Neuronal stem cell (in vitro differentiated cells): ENCODE results near the gene GPN2.

ENCODE experiments used
- DNase-seq: peaks from one replicate; pipeline ENCODE4 v3.0.0-alpha.2; 2013; ENCODE audit warnings: low spot score
- H2AFZ ChIP-seq: one replicate; pipeline ENCODE4 v1.6.1; 2013; ENCODE audit warnings: mild to moderate bottlenecking, low read length, inconsistent platforms
- H2AK5ac ChIP-seq: 2 replicates; pipeline ENCODE4 v1.6.1; 2013; ENCODE audit warnings: low read depth, mild to moderate bottlenecking, inconsistent platforms, low read length, moderate library complexity, mixed read lengths
- H2BK120ac ChIP-seq: 2 replicates; pipeline ENCODE4 v1.6.1; 2013; ENCODE audit warnings: low read depth, mild to moderate bottlenecking, inconsistent platforms, low read length, moderate library complexity, mixed read lengths
- H2BK12ac ChIP-seq: one replicate; pipeline ENCODE4 v1.6.1; 2013; ENCODE audit warnings: low read length, inconsistent platforms
- H2BK15ac ChIP-seq: 2 replicates; pipeline ENCODE4 v1.6.1; 2013; ENCODE audit warnings: mild to moderate bottlenecking, low read length, inconsistent platforms, mixed read lengths
- H2BK5ac ChIP-seq: one replicate; pipeline ENCODE4 v1.6.1; 2013; ENCODE audit warnings: inconsistent platforms, mild to moderate bottlenecking, low read length, moderate library complexity
- H3K14ac ChIP-seq: one replicate; pipeline ENCODE4 v1.6.1; 2013; ENCODE audit warnings: low read length, inconsistent platforms
- H3K18ac ChIP-seq: 2 replicates; pipeline ENCODE4 v1.6.1; 2013; ENCODE audit warnings: low read length, inconsistent platforms
- H3K23ac ChIP-seq: 2 replicates; pipeline ENCODE4 v1.6.1; 2013; ENCODE audit warnings: low read depth, mild to moderate bottlenecking, mixed read lengths, low read length, inconsistent platforms; ENCODE audit not compliant: poor library complexity
- H3K27ac ChIP-seq: replicated peaks from 3 replicates; pipeline ENCODE4 v1.5.1; 2013; ENCODE audit warnings: low read length, inconsistent platforms
- H3K27me3 ChIP-seq, 3 experiments: 2 replicates each; pipeline ENCODE4 v1.6.1; 2013; ENCODE audit warnings: low read length in 3 of 3, mild to moderate bottlenecking in 2 of 3, inconsistent platforms in 1 of 3, low read depth in 1 of 3, mixed read lengths in 1 of 3, moderate library complexity in 1 of 3; ENCODE audit not compliant: control insufficient read depth in 3 of 3, insufficient read depth in 3 of 3
- H3K36me3 ChIP-seq, 2 donors: replicated peaks in 1 of 2; 2 replicates each; pipeline ENCODE4 v1.6.1; 2013; ENCODE audit warnings: low read length in 2 of 2; ENCODE audit not compliant: control insufficient read depth in 2 of 2, insufficient read depth in 2 of 2
- H3K4ac ChIP-seq: 2 replicates; pipeline ENCODE4 v1.6.1; 2013; ENCODE audit warnings: inconsistent platforms, mild to moderate bottlenecking, low read length, moderate library complexity
- H3K4me1 ChIP-seq, 2 donors: 1 replicate in 1 of 2; 2 replicates in 1 of 2; pipeline ENCODE4 v1.6.1; 2013; ENCODE audit warnings: low read length in 2 of 2, low read depth in 1 of 2; ENCODE audit not compliant: control insufficient read depth in 2 of 2, insufficient read depth in 1 of 2
- H3K4me2 ChIP-seq: one replicate; pipeline ENCODE4 v1.6.1; 2013; ENCODE audit warnings: mild to moderate bottlenecking, low read length, inconsistent platforms; ENCODE audit not compliant: insufficient read depth, poor library complexity, severe bottlenecking
- H3K4me3 ChIP-seq, 2 donors: 2 replicates each; pipeline ENCODE4 v1.5.1; 2013; ENCODE audit warnings: low read length in 2 of 2, mild to moderate bottlenecking in 2 of 2, inconsistent platforms in 1 of 2, moderate library complexity in 1 of 2
- H3K79me1 ChIP-seq: one replicate; pipeline ENCODE4 v1.6.1; 2013; ENCODE audit warnings: low read depth, mild to moderate bottlenecking, inconsistent platforms, low read length, moderate library complexity
- H3K9ac ChIP-seq: one replicate; pipeline ENCODE4 v1.6.1; 2013; ENCODE audit warnings: mild to moderate bottlenecking, low read depth, low read length, inconsistent platforms; ENCODE audit not compliant: poor library complexity
- H3K9me3 ChIP-seq, 2 donors: replicated peaks in 1 of 2; 2 replicates each; pipeline versions ENCODE3 to v1.6.1; 2013; ENCODE audit warnings: low read length in 2 of 2, mild to moderate bottlenecking in 2 of 2, inconsistent platforms in 1 of 2, low read depth in 1 of 2, mixed read lengths in 1 of 2, moderate library complexity in 1 of 2; ENCODE audit not compliant: control insufficient read depth in 2 of 2, insufficient read depth in 1 of 2
- H4K8ac ChIP-seq: one replicate; pipeline ENCODE4 v1.6.1; 2013; ENCODE audit warnings: low read depth, mild to moderate bottlenecking, inconsistent platforms, low read length, moderate library complexity
- H4K91ac ChIP-seq: one replicate; pipeline ENCODE4 v1.6.1; 2013; ENCODE audit warnings: low read length, low read depth, mild to moderate bottlenecking, inconsistent platforms; ENCODE audit not compliant: poor library complexity
- WGBS, 2 donors: extraction: QIAGEN DNeasy Blood & Tissue Kit; methylation state at CpG; one replicate each; pipeline ENCODE4 v1.1.7; 2013; ENCODE audit warnings: missing lambda C conversion rate in 2 of 2, mixed read lengths in 1 of 2; ENCODE audit not compliant: insufficient read length in 2 of 2, insufficient replicate concordance in 1 of 2; ENCODE audit errors: extremely low coverage in 2 of 2; 5-methylcytosine and 5-hydroxymethylcytosine counted together

GPN2 gene

GRCh38 chr1:26900815-26901511, 10.9 kb upstream of the GPN2 start:
- Histone ChIP-seq H3K18ac (no peak overlapping the region), H3K4ac (no peak overlapping the region), H3K4me2 (peak overlapping the region; percentile 52), H3K9ac (no peak overlapping the region), H3K79me1 (peaks cover 4% of the 10 kb centered on the region), H3K27me3 (no peaks in the 10 kb centered on the region), H4K91ac (no peak overlapping the region), H2BK12ac (no peak overlapping the region), H2AFZ (peak overlapping the region; percentile 84), H4K8ac (no peak overlapping the region), H3K4me3 (peak overlapping the region in 1 of 2 donors; percentile 86), H2BK5ac (no peak overlapping the region), H3K27ac (no peak overlapping the region), H2BK15ac (no peak overlapping the region), H2BK120ac (no peak overlapping the region), H3K36me3 (peaks cover 1 to 19% of the 10 kb centered on the region in 2 donors), H3K23ac (no peak overlapping the region), H2AK5ac (no peak overlapping the region), H3K4me1 (peaks cover 0 to 3% of the 10 kb centered on the region in 2 donors), H3K9me3 (no peaks in the 10 kb centered on the region), H3K14ac (no peak overlapping the region)
- no peak for DNase-seq
- whole genome bisulfite sequencing, 2 donors: no CpG with 5 or more reads among the region's 18 CpGs

- WGBS, 2 donors: no CpG with 5 or more reads among the region's 50 CpGs
- Histone ChIP-seq H3K9me3 (no peaks in the 10 kb centered on the region), H2BK5ac (no peak within 1 kb of the TSS), H4K8ac (peak within 1 kb of the TSS; percentile 83), H2BK120ac (no peak within 1 kb of the TSS), H3K9ac (peak within 1 kb of the TSS; percentile 85), H3K79me1 (peaks cover 4% of the 10 kb centered on the region), H3K4ac (no peak within 1 kb of the TSS), H4K91ac (no peak within 1 kb of the TSS), H3K36me3 (peaks cover 2 to 25% of the 10 kb centered on the region in 2 donors), H3K27ac (no peak within 1 kb of the TSS), H2AK5ac (no peak within 1 kb of the TSS), H3K23ac (peak within 1 kb of the TSS; percentile 43), H3K18ac (no peak within 1 kb of the TSS), H2AFZ (peak within 1 kb of the TSS; percentile 84), H3K4me1 (peaks cover 0 to 3% of the 10 kb centered on the region in 2 donors), H3K27me3 (no peaks in the 10 kb centered on the region), H3K14ac (no peak within 1 kb of the TSS), H2BK15ac (no peak within 1 kb of the TSS), H3K4me2 (peak within 1 kb of the TSS; percentile 62), H3K4me3 (peak within 1 kb of the TSS; percentile 86 to 92), H2BK12ac (no peak within 1 kb of the TSS)
- peak; percentile 90 for DNase-seq
Measured at GRCh38 chr1:26900001-26900814, 10.1 kb upstream of the GPN2 start, which contains the start of gene GPATCH3. Gene GPATCH3 (minus strand): TSS chr1:26900467. CDS start chr1:26900442, 25 bp downstream.

- DNase-seq: no peak
- no peak overlapping the region for H3K18ac ChIP-seq
- no peak overlapping the region for H3K9ac ChIP-seq
- no peak overlapping the region for H3K23ac ChIP-seq
- no peak overlapping the region for H3K14ac ChIP-seq
- no peaks in the 10 kb centered on the region for H3K9me3 ChIP-seq
- no peaks in the 10 kb centered on the region for H3K27me3 ChIP-seq
- H3K4ac ChIP-seq: no peak overlapping the region
- H3K27ac ChIP-seq: no peak overlapping the region
- H2BK15ac ChIP-seq: no peak overlapping the region
- no peak overlapping the region for H2BK120ac ChIP-seq
- WGBS, 2 donors: no CpG with 5 or more reads among the region's 9 CpGs
- H3K36me3 ChIP-seq: peaks cover 17 to 51% of the 10 kb centered on the region in 2 donors
- H3K79me1 ChIP-seq: peaks cover 4% of the 10 kb centered on the region
- H4K8ac ChIP-seq: no peak overlapping the region
- H2BK5ac ChIP-seq: no peak overlapping the region
- no peak overlapping the region for H3K4me2 ChIP-seq
- no peak overlapping the region for H2AFZ ChIP-seq
- no peak overlapping the region for H3K4me3 ChIP-seq
- H4K91ac ChIP-seq: no peak overlapping the region
- no peak overlapping the region for H2AK5ac ChIP-seq
- H3K4me1 ChIP-seq: peaks cover 0 to 3% of the 10 kb centered on the region in 2 donors
- H2BK12ac ChIP-seq: no peak overlapping the region
Measured at GRCh38 chr1:26897351-26897750, 7.3 kb upstream of the GPN2 start.

- peaks cover 20 to 60% of the 10 kb centered on the region in 2 donors for H3K36me3 ChIP-seq
- H2BK15ac ChIP-seq: no peak overlapping the region
- WGBS, 2 donors: no CpG with 5 or more reads among the region's 13 CpGs
Measured at GRCh38 chr1:26894263-26894662, 4.2 kb upstream of the GPN2 start.

More at GRCh38 chr1:26894263-26894662, 4.2 kb upstream of the GPN2 start:
- H2AK5ac ChIP-seq: no peak overlapping the region
- H3K14ac ChIP-seq: no peak overlapping the region
- no peak overlapping the region for H3K9ac ChIP-seq
- no peak overlapping the region for H4K8ac ChIP-seq
- no peak overlapping the region for H2BK5ac ChIP-seq
- no peak overlapping the region for H2BK120ac ChIP-seq
- no peak overlapping the region for H3K23ac ChIP-seq
- H4K91ac ChIP-seq: no peak overlapping the region
- H3K4me1 ChIP-seq: peaks cover 6 to 7% of the 10 kb centered on the region in 2 donors
- H3K27me3 ChIP-seq: no peaks in the 10 kb centered on the region
- H3K79me1 ChIP-seq: peaks cover 4% of the 10 kb centered on the region
- H3K4ac ChIP-seq: no peak overlapping the region
- no peak overlapping the region for H3K4me2 ChIP-seq
- H2BK12ac ChIP-seq: no peak overlapping the region
- no peak overlapping the region for H3K27ac ChIP-seq
- H3K18ac ChIP-seq: no peak overlapping the region
- no peaks in the 10 kb centered on the region for H3K9me3 ChIP-seq
- H3K4me3 ChIP-seq: peak overlapping the region in 1 of 2 donors; percentile 18
- H2AFZ ChIP-seq: no peak overlapping the region
- no peak for DNase-seq
